Activated CD4-positive, alpha-beta T cell treated with anti-CD3 and anti-CD28 coated beads, Interleukin-2, amount 10 ng/mL, durations not matched to agents 24 days and 14 days (primary cell): ENCODE results near the gene C3orf18. TPM values are rescaled to one million over a fixed set of nuclear protein-coding genes. Genes with fewer than 3 reads are reported as not detected.
"Not testable (repeated sequence)": the region's sequence is repeated elsewhere in the genome, so short reads cannot be mapped to it uniquely, and the experiment has no call there.

ENCODE experiments used
- DNase-seq: peaks from one replicate; pipeline ENCODE4 v3.0.0; 2022
- H3K27ac Mint-ChIP-seq: one replicate; pipeline ENCODE4 v1.8.0; 2022; ENCODE audit warnings: mild to moderate bottlenecking, mixed read lengths
- H3K27me3 Mint-ChIP-seq: one replicate; pipeline ENCODE4 v1.8.0; 2022; ENCODE audit warnings: mixed read lengths
- H3K36me3 Mint-ChIP-seq: one replicate; pipeline ENCODE4 v1.8.0; 2022; ENCODE audit warnings: low read depth, mild to moderate bottlenecking, mixed read lengths
- H3K4me1 Mint-ChIP-seq: one replicate; pipeline ENCODE4 v1.8.0; 2021; ENCODE audit warnings: mixed read lengths
- H3K4me3 Mint-ChIP-seq: one replicate; pipeline ENCODE4 v1.8.0; 2022; ENCODE audit warnings: mild to moderate bottlenecking, moderate library complexity, mixed read lengths
- H3K9me3 Mint-ChIP-seq: one replicate; pipeline ENCODE4 v1.8.0; 2021; ENCODE audit warnings: mixed read lengths
- intact Hi-C: fragments of 100-400 bp; cut with micrococcal nuclease; formaldehyde crosslinking; loops from one replicate; pipeline ENCODE4 v1.15.1; 2023
- total RNA-seq: library from RNA; stranded (reverse); gene quantifications from 2 replicates; pipeline ENCODE4 v1.2.3, GENCODE V29; 2022

The C3orf18 gene
- total RNA-seq, 1 donor from 2014 or later = 32.6 TPM

- intact Hi-C loops = no loop called here
- Mint-ChIP-seq H3K36me3 (no peaks in the 10 kb centered on the region), H3K9me3 (no peaks in the 10 kb centered on the region)
Observed at GRCh38 chr3:50525191-50525910, 42.2 kb downstream of the C3orf18 start.

GRCh38 chr3:50524746-50525145 lies 42.8 kb downstream of the C3orf18 start:
- no peak overlapping the region for H3K27ac Mint-ChIP-seq
- H3K4me1 Mint-ChIP-seq = peaks cover 4% of the 10 kb centered on the region
- peaks cover 21% of the 10 kb centered on the region for H3K27me3 Mint-ChIP-seq
- no peaks in the 10 kb centered on the region for H3K9me3 Mint-ChIP-seq
- no peaks in the 10 kb centered on the region for H3K36me3 Mint-ChIP-seq
- DNase-seq = no peak
- H3K4me3 Mint-ChIP-seq = no peak overlapping the region
- intact Hi-C loops = no loop called here

More at GRCh38 chr3:50525191-50525910, 42.2 kb downstream of the C3orf18 start:
- Mint-ChIP-seq H3K27ac (no peak overlapping the region), H3K27me3 (peaks cover 26% of the 10 kb centered on the region), H3K4me3 (no peak overlapping the region), H3K4me1 (peaks cover 4% of the 10 kb centered on the region)
- no peak for DNase-seq

- Mint-ChIP-seq H3K9me3 (no peaks in the 10 kb centered on the region), H3K4me3 (no peak overlapping the region), H3K27me3 (peaks cover 17% of the 10 kb centered on the region), H3K4me1 (peaks cover 10% of the 10 kb centered on the region), H3K36me3 (no peaks in the 10 kb centered on the region), H3K27ac (no peak overlapping the region)
- DNase-seq = no peak
- intact Hi-C loops = no loop called here
Observed at GRCh38 chr3:50523279-50523811, 44.2 kb downstream of the C3orf18 start.

GRCh38 chr3:50521572-50521971 lies 46.0 kb downstream of the C3orf18 start:
- intact Hi-C loops = no loop called here
- no peak for DNase-seq
- H3K36me3 Mint-ChIP-seq = no peaks in the 10 kb centered on the region
- no peaks in the 10 kb centered on the region for H3K9me3 Mint-ChIP-seq
- H3K27ac Mint-ChIP-seq = no peak overlapping the region
- H3K4me3 Mint-ChIP-seq = no peak overlapping the region
- H3K27me3 Mint-ChIP-seq = peaks cover 13% of the 10 kb centered on the region
- H3K4me1 Mint-ChIP-seq = peaks cover 10% of the 10 kb centered on the region

GRCh38 chr3:50520849-50521248 lies 46.7 kb downstream of the C3orf18 start:
- intact Hi-C loops = no loop called here
- DNase-seq = no peak
- H3K27me3 Mint-ChIP-seq = peaks cover 16% of the 10 kb centered on the region
- H3K4me3 Mint-ChIP-seq = no peak overlapping the region
- H3K27ac Mint-ChIP-seq = no peak overlapping the region
- no peaks in the 10 kb centered on the region for H3K36me3 Mint-ChIP-seq
- H3K9me3 Mint-ChIP-seq = no peaks in the 10 kb centered on the region
- H3K4me1 Mint-ChIP-seq = peaks cover 8% of the 10 kb centered on the region

GRCh38 chr3:50519471-50520089 lies 48.0 kb downstream of the C3orf18 start:
- peaks cover 6% of the 10 kb centered on the region for H3K4me1 Mint-ChIP-seq
- no peaks in the 10 kb centered on the region for H3K36me3 Mint-ChIP-seq
- no peaks in the 10 kb centered on the region for H3K9me3 Mint-ChIP-seq
- intact Hi-C loops = loop anchor here (1.0 to 2.0 kb wide), 3 partner anchors 23 to 95 kb away; no protein-coding TSS in a partner anchor
- H3K4me3 Mint-ChIP-seq = no peak overlapping the region
- peak; percentile 93 for DNase-seq
- peaks cover 26% of the 10 kb centered on the region for H3K27me3 Mint-ChIP-seq
- no peak overlapping the region for H3K27ac Mint-ChIP-seq

- Mint-ChIP-seq H3K27me3 (peaks cover 24% of the 10 kb centered on the region), H3K4me1 (peaks cover 6% of the 10 kb centered on the region), H3K4me3 (no peak overlapping the region), H3K36me3 (no peaks in the 10 kb centered on the region), H3K9me3 (no peaks in the 10 kb centered on the region), H3K27ac (no peak overlapping the region)
- no peak for DNase-seq
- intact Hi-C loops = loop anchor here (2.0 kb wide), 2 partner anchors 24 to 32 kb away; no protein-coding TSS in a partner anchor
Observed at GRCh38 chr3:50518436-50518835, 49.1 kb downstream of the C3orf18 start.

GRCh38 chr3:50517721-50518206 lies 49.8 kb downstream of the C3orf18 start:
- no peak overlapping the region for H3K27ac Mint-ChIP-seq
- intact Hi-C loops = loop anchor here (2.0 kb wide), 2 partner anchors 25 to 33 kb away; no protein-coding TSS in a partner anchor
- no peaks in the 10 kb centered on the region for H3K36me3 Mint-ChIP-seq
- no peak for DNase-seq
- H3K4me3 Mint-ChIP-seq = no peak overlapping the region
- peaks cover 6% of the 10 kb centered on the region for H3K4me1 Mint-ChIP-seq
- H3K27me3 Mint-ChIP-seq = peaks cover 24% of the 10 kb centered on the region
- no peaks in the 10 kb centered on the region for H3K9me3 Mint-ChIP-seq

GRCh38 chr3:50516440-50516871 lies 51.1 kb downstream of the C3orf18 start:
- no peak for DNase-seq
- H3K27me3 Mint-ChIP-seq = peaks cover 21% of the 10 kb centered on the region
- no peak overlapping the region for H3K4me3 Mint-ChIP-seq
- H3K4me1 Mint-ChIP-seq = peaks cover 6% of the 10 kb centered on the region
- no peaks in the 10 kb centered on the region for H3K36me3 Mint-ChIP-seq
- intact Hi-C loops = no loop called here
- no peaks in the 10 kb centered on the region for H3K9me3 Mint-ChIP-seq
- no peak overlapping the region for H3K27ac Mint-ChIP-seq

GRCh38 chr3:50515565-50516439 lies 51.7 kb downstream of the C3orf18 start:
- no peak for DNase-seq
- H3K36me3 Mint-ChIP-seq = no peaks in the 10 kb centered on the region
- intact Hi-C loops = no loop called here
- peaks cover 21% of the 10 kb centered on the region for H3K27me3 Mint-ChIP-seq
- no peaks in the 10 kb centered on the region for H3K9me3 Mint-ChIP-seq
- no peak overlapping the region for H3K27ac Mint-ChIP-seq
- no peak overlapping the region for H3K4me3 Mint-ChIP-seq
- peaks cover 6% of the 10 kb centered on the region for H3K4me1 Mint-ChIP-seq

GRCh38 chr3:50512908-50513307 lies 54.6 kb downstream of the C3orf18 start:
- H3K27ac Mint-ChIP-seq, DNase-seq, H3K36me3 Mint-ChIP-seq, H3K4me3 Mint-ChIP-seq, intact Hi-C loops, H3K4me1 Mint-ChIP-seq, H3K9me3 Mint-ChIP-seq: not testable (repeated sequence)
- peaks cover 23% of the 10 kb centered on the region for H3K27me3 Mint-ChIP-seq

- H3K27ac Mint-ChIP-seq = no peak overlapping the region
- no peaks in the 10 kb centered on the region for H3K9me3 Mint-ChIP-seq
- intact Hi-C loops = no loop called here
- H3K36me3 Mint-ChIP-seq = no peaks in the 10 kb centered on the region
- H3K4me1 Mint-ChIP-seq = peaks cover 2% of the 10 kb centered on the region
- H3K27me3 Mint-ChIP-seq = peaks cover 26% of the 10 kb centered on the region
- no peak for DNase-seq
- no peak overlapping the region for H3K4me3 Mint-ChIP-seq
Observed at GRCh38 chr3:50512131-50512530, 55.4 kb downstream of the C3orf18 start.

- intact Hi-C loops = no loop called here
- no peak for DNase-seq
- Mint-ChIP-seq H3K36me3 (no peaks in the 10 kb centered on the region), H3K27ac (no peak overlapping the region), H3K4me1 (peaks cover 2% of the 10 kb centered on the region), H3K9me3 (no peaks in the 10 kb centered on the region), H3K27me3 (peaks cover 21% of the 10 kb centered on the region), H3K4me3 (no peak overlapping the region)
Observed at GRCh38 chr3:50510325-50510724, 57.2 kb downstream of the C3orf18 start.
